HL-60 (cell line): Measurements from ENCODE around the gene THBS3.

Source experiments
- DNase-seq, 2 experiments: peaks; one replicate each; pipeline ENCODE4 v3.0.0-alpha.2; 2010 to 2020; ENCODE audit warnings: low read depth in 1 of 2, low spot score in 1 of 2
- H3K27ac ChIP-seq: fragments of 250-450 bp; sonication (Bioruptor Pico); replicated peaks from 2 replicates; pipeline ENCODE4 v1.5.1; 2020; ENCODE audit warnings: mild to moderate bottlenecking, moderate library complexity
- H3K27me3 ChIP-seq: fragments of 250-450 bp; sonication (Bioruptor Pico); 2 replicates; pipeline ENCODE4 v1.5.1; 2021; ENCODE audit warnings: mild to moderate bottlenecking, moderate library complexity; ENCODE audit not compliant: insufficient read depth, poor library complexity, severe bottlenecking
- H3K4me3 ChIP-seq: replicated peaks from 2 replicates; pipeline ENCODE4 v1.5.1; 2011; ENCODE audit warnings: mild to moderate bottlenecking, control low read depth, low read length; ENCODE audit not compliant: insufficient read depth
- GABPA ChIP-seq: IDR thresholded peaks from 2 replicates; pipeline ENCODE4 v1.6.1; 2012; ENCODE audit warnings: low read depth
- POLR2AphosphoS5 ChIP-seq: IDR thresholded peaks from 2 replicates; pipeline ENCODE4 v1.6.1; 2012; ENCODE audit warnings: low read depth
- SPI1 ChIP-seq: IDR thresholded peaks from 2 replicates; pipeline ENCODE4 v1.6.1; 2012; ENCODE audit warnings: low read depth, mild to moderate bottlenecking, borderline replicate concordance
- TF ChIP-seq, protein P1 (sequence below): IDR thresholded peaks from one replicate; pipeline ENCODE4 v1.5.1; 2011; ENCODE audit warnings: low read length, control low read depth, inconsistent platforms; ENCODE audit not compliant: insufficient read depth
- TF ChIP-seq, protein P2 (sequence below): IDR thresholded peaks from 2 replicates; pipeline ENCODE4 v1.6.1; 2012; ENCODE audit warnings: low read depth; ENCODE audit not compliant: insufficient replicate concordance

The THBS3 gene

DNA sequence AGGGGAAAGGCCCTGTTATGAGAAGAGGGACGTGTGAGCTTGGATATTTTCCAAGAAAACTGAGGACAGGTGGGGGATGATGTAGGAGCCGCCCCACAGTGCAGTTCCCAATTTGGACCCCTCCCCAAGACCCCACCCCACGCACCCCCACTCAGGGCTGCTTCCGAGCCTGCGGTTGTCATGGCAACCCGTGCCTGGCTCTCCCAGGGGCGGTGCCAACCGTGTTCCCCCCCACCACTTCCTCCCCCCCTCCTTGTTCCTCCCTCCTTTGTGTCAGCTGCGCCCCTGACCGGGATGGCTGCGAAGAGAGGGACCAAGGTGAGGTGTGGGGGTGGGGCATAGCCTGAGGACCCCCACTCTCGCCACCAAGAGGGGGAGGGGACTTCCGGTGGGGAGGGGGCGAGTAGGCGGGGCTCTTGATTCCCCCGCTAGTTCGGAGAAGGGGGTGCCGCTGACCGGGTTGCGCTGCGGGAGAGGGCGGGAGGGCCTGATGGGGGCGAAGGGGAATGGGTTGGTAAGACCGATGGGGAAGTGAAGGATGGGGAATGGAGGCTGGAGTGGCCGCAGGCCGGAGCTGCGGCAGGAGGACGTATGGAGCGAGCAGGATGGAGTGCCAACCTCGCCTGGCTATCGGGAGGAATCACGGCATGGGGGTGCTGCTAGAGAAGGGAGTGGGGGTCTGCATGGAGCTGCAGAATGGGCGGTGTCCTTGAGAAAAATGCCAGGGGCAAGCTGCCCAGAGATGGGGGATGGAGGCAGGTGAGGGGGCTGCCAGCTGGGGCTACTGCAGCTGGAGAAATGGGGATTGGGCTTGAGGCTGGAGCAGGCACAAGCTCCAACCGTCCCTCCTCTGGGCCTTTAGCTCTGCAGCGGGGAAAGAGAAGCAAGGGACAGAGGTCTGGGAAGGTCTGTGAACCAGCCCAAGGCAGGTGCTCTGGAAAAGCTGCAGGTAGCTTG is 33.1 kb downstream of the THBS3 start:
- DNase-seq: no peak
- Histone ChIP-seq H3K27me3 (no peaks in the 10 kb centered on the region), H3K27ac (no peak overlapping the region), H3K4me3 (no peak overlapping the region; the same call in 1 of the 2 replicates)
- TF ChIP-seq, protein P1, sequence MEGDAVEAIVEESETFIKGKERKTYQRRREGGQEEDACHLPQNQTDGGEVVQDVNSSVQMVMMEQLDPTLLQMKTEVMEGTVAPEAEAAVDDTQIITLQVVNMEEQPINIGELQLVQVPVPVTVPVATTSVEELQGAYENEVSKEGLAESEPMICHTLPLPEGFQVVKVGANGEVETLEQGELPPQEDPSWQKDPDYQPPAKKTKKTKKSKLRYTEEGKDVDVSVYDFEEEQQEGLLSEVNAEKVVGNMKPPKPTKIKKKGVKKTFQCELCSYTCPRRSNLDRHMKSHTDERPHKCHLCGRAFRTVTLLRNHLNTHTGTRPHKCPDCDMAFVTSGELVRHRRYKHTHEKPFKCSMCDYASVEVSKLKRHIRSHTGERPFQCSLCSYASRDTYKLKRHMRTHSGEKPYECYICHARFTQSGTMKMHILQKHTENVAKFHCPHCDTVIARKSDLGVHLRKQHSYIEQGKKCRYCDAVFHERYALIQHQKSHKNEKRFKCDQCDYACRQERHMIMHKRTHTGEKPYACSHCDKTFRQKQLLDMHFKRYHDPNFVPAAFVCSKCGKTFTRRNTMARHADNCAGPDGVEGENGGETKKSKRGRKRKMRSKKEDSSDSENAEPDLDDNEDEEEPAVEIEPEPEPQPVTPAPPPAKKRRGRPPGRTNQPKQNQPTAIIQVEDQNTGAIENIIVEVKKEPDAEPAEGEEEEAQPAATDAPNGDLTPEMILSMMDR: no peak
- TF ChIP-seq SPI1: peak; percentile 24; the same call in 1 of the 2 replicates

DNA sequence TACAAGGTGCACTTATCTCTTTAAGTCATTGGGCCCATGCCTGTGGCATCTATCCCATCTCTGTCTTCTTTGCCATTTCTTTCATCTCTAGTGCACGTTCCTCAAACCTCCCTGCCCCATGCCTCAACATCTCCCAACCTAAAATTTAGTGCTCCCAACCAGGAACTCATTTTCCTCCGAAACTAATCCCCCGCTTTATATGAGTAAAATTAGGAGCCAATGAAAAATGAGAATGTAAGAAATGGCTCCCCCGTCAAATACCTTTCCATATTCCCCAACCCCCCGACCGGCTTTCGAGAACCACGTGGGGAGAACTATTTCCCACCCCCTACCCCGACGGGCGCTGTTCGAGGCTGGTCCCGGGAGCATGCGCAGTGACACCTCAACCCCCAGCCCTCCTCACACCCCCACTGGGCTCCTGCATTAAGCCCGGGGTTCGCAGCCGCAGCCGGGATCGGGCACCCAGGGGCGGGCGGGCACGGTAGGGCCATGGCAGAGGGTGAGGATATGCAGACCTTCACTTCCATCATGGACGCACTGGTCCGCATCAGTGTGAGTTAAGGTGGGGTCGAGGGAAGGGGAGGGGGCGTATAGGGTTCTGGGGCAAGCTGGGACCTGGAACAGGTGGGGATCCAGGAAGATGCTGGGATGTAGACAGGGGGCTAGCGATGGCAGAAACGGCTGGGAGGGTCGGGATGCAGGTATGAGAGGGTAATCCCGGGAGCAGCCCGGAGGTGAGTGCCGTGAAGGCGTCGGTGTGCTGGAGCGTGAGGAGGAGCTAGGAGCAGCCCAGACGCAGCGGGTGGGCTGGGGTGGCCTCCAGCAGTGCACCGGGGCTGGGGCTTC is 34.0 kb downstream of the THBS3 start, which contains the start of gene TRIM46:
Gene TRIM46, plus strand, starts transcription at position 372 of the 846 bp plus-strand sequence. Its CDS starts 118 bp downstream, at position 490.
- TF ChIP-seq GABPA (no peak), POLR2AphosphoS5 (no peak), SPI1 (no peak)
- TF ChIP-seq, protein P1: no peak
- TF ChIP-seq, protein P2, sequence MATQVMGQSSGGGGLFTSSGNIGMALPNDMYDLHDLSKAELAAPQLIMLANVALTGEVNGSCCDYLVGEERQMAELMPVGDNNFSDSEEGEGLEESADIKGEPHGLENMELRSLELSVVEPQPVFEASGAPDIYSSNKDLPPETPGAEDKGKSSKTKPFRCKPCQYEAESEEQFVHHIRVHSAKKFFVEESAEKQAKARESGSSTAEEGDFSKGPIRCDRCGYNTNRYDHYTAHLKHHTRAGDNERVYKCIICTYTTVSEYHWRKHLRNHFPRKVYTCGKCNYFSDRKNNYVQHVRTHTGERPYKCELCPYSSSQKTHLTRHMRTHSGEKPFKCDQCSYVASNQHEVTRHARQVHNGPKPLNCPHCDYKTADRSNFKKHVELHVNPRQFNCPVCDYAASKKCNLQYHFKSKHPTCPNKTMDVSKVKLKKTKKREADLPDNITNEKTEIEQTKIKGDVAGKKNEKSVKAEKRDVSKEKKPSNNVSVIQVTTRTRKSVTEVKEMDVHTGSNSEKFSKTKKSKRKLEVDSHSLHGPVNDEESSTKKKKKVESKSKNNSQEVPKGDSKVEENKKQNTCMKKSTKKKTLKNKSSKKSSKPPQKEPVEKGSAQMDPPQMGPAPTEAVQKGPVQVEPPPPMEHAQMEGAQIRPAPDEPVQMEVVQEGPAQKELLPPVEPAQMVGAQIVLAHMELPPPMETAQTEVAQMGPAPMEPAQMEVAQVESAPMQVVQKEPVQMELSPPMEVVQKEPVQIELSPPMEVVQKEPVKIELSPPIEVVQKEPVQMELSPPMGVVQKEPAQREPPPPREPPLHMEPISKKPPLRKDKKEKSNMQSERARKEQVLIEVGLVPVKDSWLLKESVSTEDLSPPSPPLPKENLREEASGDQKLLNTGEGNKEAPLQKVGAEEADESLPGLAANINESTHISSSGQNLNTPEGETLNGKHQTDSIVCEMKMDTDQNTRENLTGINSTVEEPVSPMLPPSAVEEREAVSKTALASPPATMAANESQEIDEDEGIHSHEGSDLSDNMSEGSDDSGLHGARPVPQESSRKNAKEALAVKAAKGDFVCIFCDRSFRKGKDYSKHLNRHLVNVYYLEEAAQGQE: no peak
- DNase-seq: peak in 1 of 2 experiments; percentile 34
- Histone ChIP-seq H3K27me3 (no peaks in the 10 kb centered on the region), H3K27ac (peak within 1 kb of the TSS; percentile 93), H3K4me3 (peak within 1 kb of the TSS; percentile 94)

DNA sequence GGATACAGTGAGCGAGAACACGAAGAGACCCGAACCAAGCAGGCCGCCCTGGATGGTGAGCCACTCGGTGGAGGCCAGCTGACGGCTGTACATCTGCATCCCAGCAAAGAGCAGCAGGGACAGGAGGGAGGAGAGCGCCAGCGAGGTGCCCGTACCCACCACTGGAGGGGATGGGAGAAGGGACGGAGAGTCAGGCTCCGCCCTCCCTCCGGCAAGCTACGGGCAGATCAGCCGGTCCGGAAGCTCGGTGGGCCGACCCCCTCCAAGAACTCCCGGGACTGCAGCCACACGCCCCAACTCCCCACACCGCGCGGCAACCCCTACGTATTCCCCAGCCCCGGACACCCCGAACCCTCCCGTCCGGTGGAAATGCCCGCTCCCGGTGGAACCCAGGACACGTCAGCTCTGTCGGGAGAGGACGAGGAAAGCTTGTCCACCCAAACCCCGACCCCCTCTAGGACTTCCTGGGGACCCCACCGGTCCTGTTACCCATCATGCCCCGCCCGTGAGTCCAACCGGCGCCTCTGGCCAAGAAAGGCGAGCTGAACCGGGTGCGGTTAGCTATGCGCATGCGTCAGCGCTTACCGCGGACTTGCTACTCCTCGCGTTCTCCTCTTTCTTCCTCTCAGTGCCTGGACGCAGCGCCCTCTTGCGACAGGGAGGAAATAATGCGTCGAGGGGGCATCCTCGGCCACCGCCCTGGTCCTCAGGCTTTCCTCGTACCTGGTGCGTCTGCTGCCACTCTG is 34.8 kb downstream of the THBS3 start, which contains the start of gene KRTCAP2:
Gene KRTCAP2, minus strand, starts transcription at position 573 of the 746 bp plus-strand sequence. Its CDS starts 80 bp downstream, at position 493.
- TF ChIP-seq SPI1 (peak; percentile 60; the same call in 1 of the 2 replicates), POLR2AphosphoS5 (peak; percentile 81; the same call in 1 of the 2 replicates), GABPA (no peak)
- TF ChIP-seq, protein P1: peak; percentile 93
- H3K27ac ChIP-seq: peak within 1 kb of the TSS; percentile 93
- peak; percentile 95 to 97 for DNase-seq
- H3K27me3 ChIP-seq: no peaks in the 10 kb centered on the region
- H3K4me3 ChIP-seq: peak within 1 kb of the TSS; percentile 94
